H9 (cell line): ENCODE measurements around the gene WNT8B. TPM values are rescaled to one million over a fixed set of nuclear protein-coding genes. Genes with fewer than 3 reads are reported as not detected.

Experiments
- DNase-seq: peaks from one replicate; pipeline ENCODE4 v3.0.0-alpha.2; 2017
- H2AFZ ChIP-seq: one replicate; pipeline ENCODE4 v1.6.1; 2013; ENCODE audit warnings: mild to moderate bottlenecking, low read length, control low read depth, moderate library complexity
- H2AK5ac ChIP-seq: 2 replicates; pipeline ENCODE4 v1.6.1; 2013; ENCODE audit warnings: low read length, control low read depth, mixed read lengths; ENCODE audit not compliant: insufficient read length
- H2BK120ac ChIP-seq: one replicate; pipeline ENCODE4 v1.6.1; 2013; ENCODE audit warnings: low read depth, mild to moderate bottlenecking, low read length, control low read depth, inconsistent platforms; ENCODE audit not compliant: poor library complexity, severe bottlenecking
- H2BK12ac ChIP-seq: 2 replicates; pipeline ENCODE4 v1.6.1; 2013; ENCODE audit warnings: low read length, control low read depth, mixed read lengths, low read depth; ENCODE audit not compliant: insufficient read length
- H2BK15ac ChIP-seq: 2 replicates; pipeline ENCODE4 v1.6.1; 2013; ENCODE audit warnings: low read depth, low read length, control low read depth
- H2BK20ac ChIP-seq: one replicate; pipeline ENCODE4 v1.6.1; 2013; ENCODE audit warnings: low read depth, mild to moderate bottlenecking, low read length, control low read depth, inconsistent platforms; ENCODE audit not compliant: poor library complexity, severe bottlenecking
- H2BK5ac ChIP-seq: 2 replicates; pipeline ENCODE4 v1.6.1; 2013; ENCODE audit warnings: low read length, control low read depth, mixed read lengths; ENCODE audit not compliant: insufficient read length
- H3K14ac ChIP-seq: 2 replicates; pipeline ENCODE4 v1.6.1; 2013; ENCODE audit warnings: low read length, control low read depth; ENCODE audit not compliant: insufficient read depth
- H3K18ac ChIP-seq: 2 replicates; pipeline ENCODE4 v1.6.1; 2013; ENCODE audit warnings: low read depth, mild to moderate bottlenecking, mixed read lengths, low read length, control low read depth; ENCODE audit not compliant: insufficient read length
- H3K23ac ChIP-seq: 2 replicates; pipeline ENCODE4 v1.6.1; 2013; ENCODE audit warnings: low read length, control low read depth, mixed read lengths, low read depth; ENCODE audit not compliant: insufficient read length
- H3K23me2 ChIP-seq: 2 replicates; pipeline ENCODE4 v1.6.1; 2013; ENCODE audit warnings: low read depth, mild to moderate bottlenecking, mixed read lengths, low read length, control low read depth; ENCODE audit not compliant: insufficient read length, poor library complexity, severe bottlenecking
- H3K27ac ChIP-seq: 2 replicates; pipeline ENCODE4 v1.5.1; 2013; ENCODE audit warnings: low read length, control low read depth, mixed read lengths, low read depth; ENCODE audit not compliant: insufficient read length
- H3K27me3 ChIP-seq: 2 replicates; pipeline ENCODE4 v1.6.1; 2013; ENCODE audit warnings: low read length, control low read depth, inconsistent platforms; ENCODE audit not compliant: insufficient read depth
- H3K4ac ChIP-seq: 2 replicates; pipeline ENCODE4 v1.6.1; 2013; ENCODE audit warnings: low read depth, mild to moderate bottlenecking, control low read depth, inconsistent platforms, low read length, moderate library complexity
- H3K4me1 ChIP-seq: 2 replicates; pipeline ENCODE4 v1.6.1; 2013; ENCODE audit warnings: low read length, control low read depth, inconsistent platforms; ENCODE audit not compliant: insufficient read depth
- H3K4me2 ChIP-seq: 2 replicates; pipeline ENCODE4 v1.6.1; 2013; ENCODE audit warnings: low read length, control low read depth, mixed read lengths; ENCODE audit not compliant: insufficient read length, insufficient read depth
- H3K56ac ChIP-seq: 2 replicates; pipeline ENCODE4 v1.6.1; 2013; ENCODE audit warnings: low read depth, mild to moderate bottlenecking, mixed read lengths, low read length, control low read depth; ENCODE audit not compliant: insufficient read length
- H3K79me1 ChIP-seq: 2 replicates; pipeline ENCODE4 v1.6.1; 2013; ENCODE audit warnings: low read depth, mild to moderate bottlenecking, moderate library complexity, low read length, control low read depth, inconsistent platforms; ENCODE audit not compliant: insufficient read depth, poor library complexity, severe bottlenecking
- H3K79me2 ChIP-seq: 2 replicates; pipeline ENCODE4 v1.6.1; 2013; ENCODE audit warnings: low read length, control low read depth, inconsistent platforms; ENCODE audit not compliant: insufficient read depth
- H3K9ac ChIP-seq: 2 replicates; pipeline ENCODE4 v1.6.1; 2013; ENCODE audit warnings: low read length, control low read depth, mixed read lengths; ENCODE audit not compliant: insufficient read length; ENCODE audit errors: extremely low read depth
- H3K9me3 ChIP-seq: one replicate; pipeline ENCODE4 v1.6.1; 2013; ENCODE audit warnings: low read depth, low read length, inconsistent platforms; ENCODE audit not compliant: control insufficient read depth
- H3T11ph ChIP-seq: one replicate; pipeline ENCODE4 v1.6.1; 2013; ENCODE audit warnings: mild to moderate bottlenecking, low read length, control low read depth, inconsistent platforms
- H4K20me1 ChIP-seq: one replicate; pipeline ENCODE4 v1.6.1; 2013; ENCODE audit not compliant: control insufficient read depth, insufficient read length, insufficient read depth
- H4K5ac ChIP-seq: 2 replicates; pipeline ENCODE4 v1.6.1; 2013; ENCODE audit warnings: low read depth, mild to moderate bottlenecking, mixed read lengths, low read length, control low read depth; ENCODE audit not compliant: insufficient read length
- H4K8ac ChIP-seq: replicated peaks from 2 replicates; pipeline ENCODE4 v1.6.1; 2013; ENCODE audit warnings: low read length, control low read depth, mixed read lengths, low read depth; ENCODE audit not compliant: insufficient read length
- H4K91ac ChIP-seq: 2 replicates; pipeline ENCODE4 v1.6.1; 2013; ENCODE audit warnings: low read depth, mild to moderate bottlenecking, moderate library complexity, mixed read lengths, low read length, control low read depth; ENCODE audit not compliant: insufficient read length
- H3K27ac Mint-ChIP-seq, 3 experiments: 2 replicates in 2 of 3; 3 replicates in 1 of 3; pipeline ENCODE4 v1.8.0; 2020 to 2021; ENCODE audit warnings: mixed read lengths in 3 of 3, mild to moderate bottlenecking in 1 of 3, moderate library complexity in 1 of 3
- H3K27me3 Mint-ChIP-seq: 2 replicates; pipeline ENCODE4 v1.8.0; 2021; ENCODE audit warnings: low read depth, mild to moderate bottlenecking, moderate library complexity, mixed read lengths
- H3K36me3 Mint-ChIP-seq, 3 experiments: 2 replicates in 2 of 3; 3 replicates in 1 of 3; pipeline ENCODE4 v1.8.0; 2020 to 2021; ENCODE audit warnings: low read depth in 3 of 3, mixed read lengths in 3 of 3; ENCODE audit not compliant: insufficient read depth in 1 of 3
- H3K4me1 Mint-ChIP-seq, 2 experiments: 2 replicates each; pipeline ENCODE4 v1.8.0; 2020; ENCODE audit warnings: mixed read lengths in 2 of 2
- H3K4me3 Mint-ChIP-seq, 2 experiments: 2 replicates in 1 of 2; 3 replicates in 1 of 2; pipeline ENCODE4 v1.8.0; 2020 to 2021; ENCODE audit warnings: mild to moderate bottlenecking in 2 of 2, mixed read lengths in 2 of 2, moderate library complexity in 1 of 2
- H3K9me3 Mint-ChIP-seq, 2 experiments: 2 replicates in 1 of 2; 3 replicates in 1 of 2; pipeline ENCODE4 v1.8.0; 2020; ENCODE audit warnings: mild to moderate bottlenecking in 2 of 2, mixed read lengths in 2 of 2, moderate library complexity in 1 of 2
- WGBS: extraction: QIAGEN DNeasy Blood & Tissue Kit; methylation state at CpG from one replicate; pipeline ENCODE4 v1.1.7; 2013; ENCODE audit warnings: missing lambda C conversion rate, low lambda C conversion rate, mixed read lengths; ENCODE audit not compliant: insufficient read length; ENCODE audit errors: extremely low coverage; 5-methylcytosine and 5-hydroxymethylcytosine counted together
- long read RNA-seq: library from polyadenylated mRNA; unstranded; transcript quantifications from one replicate; pipeline ENCODE4 v2.0.0, GENCODE V29; 2020
- total RNA-seq: library from RNA; stranded (reverse); gene quantifications from 2 replicates; pipeline ENCODE4 v1.2.1, GENCODE V29; 2021
- TF ChIP-seq, protein P1 (sequence below): fragments of 200-600 bp; sonication (generic); conservative IDR thresholded peaks from 3 replicates; pipeline ENCODE4 v1.8.0; 2021; ENCODE audit warnings: antibody characterized with exemption, mild to moderate bottlenecking

Gene WNT8B
- not detected in 2 replicates for total RNA-seq
- long read RNA-seq = 0 reads

DNA sequence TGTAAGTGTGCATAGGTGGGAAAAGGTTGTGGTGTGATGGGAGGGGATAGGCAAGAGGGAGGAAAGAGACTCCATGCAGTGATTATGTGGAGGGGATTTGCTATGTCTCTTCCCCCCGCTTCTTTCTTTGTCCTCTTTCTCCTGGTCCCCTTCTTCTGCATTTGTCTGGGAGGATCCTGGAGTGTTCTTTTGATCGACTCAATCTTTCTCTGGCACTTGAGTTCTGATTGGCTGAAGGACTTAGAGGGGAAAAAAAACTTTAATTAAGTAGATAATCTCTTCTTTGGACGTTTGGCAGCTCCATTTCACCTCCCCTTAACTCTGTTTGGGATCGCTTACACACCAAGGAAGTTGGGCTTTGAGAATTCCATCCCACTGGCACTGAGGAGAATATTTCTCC is at the start of gene WNT8B:
Gene WNT8B, plus strand, starts transcription at position 301 of the 400 bp plus-strand sequence. CDS start 160 bp downstream, outside the sequence.
- H3K56ac ChIP-seq = no peak within 1 kb of the TSS
- H4K91ac ChIP-seq = no peak within 1 kb of the TSS
- no peak within 1 kb of the TSS for H2BK5ac ChIP-seq
- H4K5ac ChIP-seq = no peak within 1 kb of the TSS
- no peaks in the 10 kb centered on the region for H3K23me2 ChIP-seq
- H2BK120ac ChIP-seq = no peak within 1 kb of the TSS
- H3K27ac ChIP-seq = no peak within 1 kb of the TSS
- no peaks in the 10 kb centered on the region for H4K20me1 ChIP-seq
- no peak within 1 kb of the TSS for H4K8ac ChIP-seq
- TF ChIP-seq, protein P1, sequence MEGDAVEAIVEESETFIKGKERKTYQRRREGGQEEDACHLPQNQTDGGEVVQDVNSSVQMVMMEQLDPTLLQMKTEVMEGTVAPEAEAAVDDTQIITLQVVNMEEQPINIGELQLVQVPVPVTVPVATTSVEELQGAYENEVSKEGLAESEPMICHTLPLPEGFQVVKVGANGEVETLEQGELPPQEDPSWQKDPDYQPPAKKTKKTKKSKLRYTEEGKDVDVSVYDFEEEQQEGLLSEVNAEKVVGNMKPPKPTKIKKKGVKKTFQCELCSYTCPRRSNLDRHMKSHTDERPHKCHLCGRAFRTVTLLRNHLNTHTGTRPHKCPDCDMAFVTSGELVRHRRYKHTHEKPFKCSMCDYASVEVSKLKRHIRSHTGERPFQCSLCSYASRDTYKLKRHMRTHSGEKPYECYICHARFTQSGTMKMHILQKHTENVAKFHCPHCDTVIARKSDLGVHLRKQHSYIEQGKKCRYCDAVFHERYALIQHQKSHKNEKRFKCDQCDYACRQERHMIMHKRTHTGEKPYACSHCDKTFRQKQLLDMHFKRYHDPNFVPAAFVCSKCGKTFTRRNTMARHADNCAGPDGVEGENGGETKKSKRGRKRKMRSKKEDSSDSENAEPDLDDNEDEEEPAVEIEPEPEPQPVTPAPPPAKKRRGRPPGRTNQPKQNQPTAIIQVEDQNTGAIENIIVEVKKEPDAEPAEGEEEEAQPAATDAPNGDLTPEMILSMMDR = no peak
- H2BK15ac ChIP-seq = no peak within 1 kb of the TSS
- no peaks in the 10 kb centered on the region for H3K9me3 ChIP-seq
- Mint-ChIP-seq H3K27ac (peak within 1 kb of the TSS in 1 of 3 experiments; percentile 31; a peak in 1 of 7 replicates), H3K9me3 (no peaks in the 10 kb centered on the region; a peak in 1 of 5 replicates), H3K27me3 (peaks cover 82% of the 10 kb centered on the region), H3K4me1 (peaks cover 4 to 8% of the 10 kb centered on the region in 2 experiments; a peak in 2 of 4 replicates), H3K4me3 (no peak within 1 kb of the TSS), H3K36me3 (no peaks in the 10 kb centered on the region)
- WGBS = no CpG with 5 or more reads among the region's 4 CpGs
- no peak within 1 kb of the TSS for H3K9ac ChIP-seq
- H3K14ac ChIP-seq = no peak within 1 kb of the TSS
- H3K4me2 ChIP-seq = no peak within 1 kb of the TSS
- no peaks in the 10 kb centered on the region; the same call in 1 of the 2 replicates for H3K4me1 ChIP-seq
- H2BK20ac ChIP-seq = no peak within 1 kb of the TSS
- H3K4ac ChIP-seq = no peak within 1 kb of the TSS
- no peaks in the 10 kb centered on the region for H3K79me1 ChIP-seq
- H2BK12ac ChIP-seq = no peak within 1 kb of the TSS
- no peak for DNase-seq
- no peak within 1 kb of the TSS for H2AK5ac ChIP-seq
- no peak within 1 kb of the TSS for H3K23ac ChIP-seq
- H3K18ac ChIP-seq = no peak within 1 kb of the TSS
- no peak within 1 kb of the TSS for H2AFZ ChIP-seq
- H3K27me3 ChIP-seq = no peaks in the 10 kb centered on the region
- H3K79me2 ChIP-seq = no peaks in the 10 kb centered on the region
- no peak within 1 kb of the TSS for H3T11ph ChIP-seq
